Naive B cell (primary cell): ENCODE results near the gene BMPR1A. TPM values are rescaled to one million over a fixed set of nuclear protein-coding genes. Genes with fewer than 3 reads are reported as not detected.
A peak's percentile ranks its signal among the peaks of the same experiment; 100 is the strongest.

ENCODE experiments used
- ATAC-seq, 2 donors: fragments of 150-1000 bp; cut with Tn5 transposase; 2 replicates each; pipeline ENCODE4 v1.10.0; 2021; ENCODE audit warnings: low read depth in 2 of 2, mild to moderate bottlenecking in 2 of 2, moderate library complexity in 2 of 2
- DNase-seq: peaks from one replicate; pipeline ENCODE4 v3.0.0; 2022
- H3K27ac Mint-ChIP-seq, 6 donors: one replicate each; pipeline ENCODE4 v1.8.0; 2020 to 2022; ENCODE audit warnings: mild to moderate bottlenecking in 6 of 6, mixed read lengths in 6 of 6, moderate library complexity in 5 of 6, inconsistent platforms in 2 of 6
- H3K27me3 Mint-ChIP-seq, 3 donors: one replicate each; pipeline ENCODE4 v1.8.0; 2021 to 2022; ENCODE audit warnings: mixed read lengths in 3 of 3, mild to moderate bottlenecking in 1 of 3
- H3K36me3 Mint-ChIP-seq, 2 donors: one replicate each; pipeline ENCODE4 v1.8.0; 2020 to 2022; ENCODE audit warnings: mixed read lengths in 2 of 2, inconsistent platforms in 1 of 2, mild to moderate bottlenecking in 1 of 2
- H3K4me1 Mint-ChIP-seq, 3 donors: one replicate each; pipeline ENCODE4 v1.8.0; 2020 to 2022; ENCODE audit warnings: mixed read lengths in 3 of 3, inconsistent platforms in 1 of 3, mild to moderate bottlenecking in 1 of 3, moderate library complexity in 1 of 3
- H3K4me3 Mint-ChIP-seq, 8 donors: one replicate each; pipeline ENCODE4 v1.8.0; 2020 to 2022; ENCODE audit warnings: mild to moderate bottlenecking in 8 of 8, mixed read lengths in 8 of 8, moderate library complexity in 8 of 8, inconsistent platforms in 2 of 8
- H3K9me3 Mint-ChIP-seq, 7 donors: one replicate each; pipeline ENCODE4 v1.8.0; 2020 to 2022; ENCODE audit warnings: mixed read lengths in 7 of 7, mild to moderate bottlenecking in 5 of 7, inconsistent platforms in 2 of 7, moderate library complexity in 1 of 7
- polyA plus RNA-seq, 6 donors: library from polyadenylated mRNA; unstranded; fragments of 300-500 nt; fragmentation: Illumina TruSeq; gene quantifications; one replicate each; pipeline ENCODE4 v1.2.3, GENCODE V29; 2021; ENCODE audit warnings: low read depth in 6 of 6

The BMPR1A gene
- polyA plus RNA-seq, 6 donors from 2014 or later, result 0.73 to 3.4 (median 1.2) TPM; not detected in 1

GRCh38 chr10:86870679-86871078 is 114.3 kb downstream of the BMPR1A start:
- ATAC-seq (no peak), DNase-seq (no peak)
- Mint-ChIP-seq H3K27me3 (peaks cover 0 to 6% (median 6%) of the 10 kb centered on the region in 3 donors), H3K9me3 (no peaks in the 10 kb centered on the region), H3K27ac (no peak overlapping the region), H3K4me3 (no peak overlapping the region), H3K36me3 (no peaks in the 10 kb centered on the region), H3K4me1 (no peaks in the 10 kb centered on the region)

GRCh38 chr10:86871563-86872183 is 115.3 kb downstream of the BMPR1A start:
- H3K9me3 Mint-ChIP-seq, result no peaks in the 10 kb centered on the region
- no peak overlapping the region for H3K27ac Mint-ChIP-seq
- no peak overlapping the region for H3K4me3 Mint-ChIP-seq
- peaks cover 0 to 6% (median 6%) of the 10 kb centered on the region in 3 donors for H3K27me3 Mint-ChIP-seq
- no peak for DNase-seq
- H3K4me1 Mint-ChIP-seq, result no peaks in the 10 kb centered on the region
- ATAC-seq, result no peak
- H3K36me3 Mint-ChIP-seq, result no peaks in the 10 kb centered on the region

DNA sequence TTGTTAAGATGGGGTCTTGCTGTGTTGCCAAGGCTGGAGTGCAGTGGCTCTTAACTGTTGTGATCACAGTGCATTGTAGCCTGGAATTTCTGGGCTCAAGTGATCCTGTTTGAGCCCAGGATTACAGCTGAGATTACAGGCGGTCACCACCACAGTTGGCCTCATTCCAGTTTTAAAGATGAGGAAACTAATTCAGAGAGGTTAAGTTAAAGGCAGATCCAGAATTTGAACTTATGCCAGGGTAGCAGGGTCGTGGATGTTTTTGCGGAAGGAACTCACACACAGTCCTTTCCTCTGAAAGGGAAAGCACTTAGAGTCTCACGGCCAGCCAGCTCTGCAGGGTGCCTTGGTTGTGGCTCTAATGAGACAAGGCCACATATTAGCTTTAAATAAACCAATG is 116.3 kb downstream of the BMPR1A start:
- Mint-ChIP-seq H3K9me3 (no peaks in the 10 kb centered on the region), H3K36me3 (no peaks in the 10 kb centered on the region), H3K27me3 (peaks cover 0 to 6% (median 3%) of the 10 kb centered on the region in 3 donors), H3K4me1 (no peaks in the 10 kb centered on the region), H3K4me3 (no peak overlapping the region), H3K27ac (peak overlapping the region in 1 of 6 donors; percentile 81)
- no peak for ATAC-seq
- DNase-seq, result no peak

DNA sequence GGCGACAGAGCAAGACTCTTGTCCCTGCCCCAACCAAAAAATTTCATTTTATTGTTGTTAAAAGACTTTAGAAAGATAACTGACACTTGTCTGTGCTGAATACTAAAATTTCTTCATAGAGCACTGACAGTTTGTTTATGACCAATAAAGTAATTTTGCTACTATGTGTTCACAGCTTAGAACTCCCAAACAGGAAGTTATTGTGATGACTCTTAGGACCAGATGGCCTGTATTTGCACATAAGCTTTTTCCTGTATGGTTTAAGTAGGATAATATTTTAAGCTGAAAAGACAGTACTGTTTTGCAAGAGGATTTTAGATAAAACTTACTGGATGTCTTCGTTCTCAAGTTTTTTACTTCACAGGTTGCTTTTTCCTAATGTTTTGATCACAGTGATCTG is 120.3 kb downstream of the BMPR1A start:
- ATAC-seq (no peak), DNase-seq (no peak)
- no peaks in the 10 kb centered on the region for H3K36me3 Mint-ChIP-seq
- H3K27ac Mint-ChIP-seq, result no peak overlapping the region
- H3K9me3 Mint-ChIP-seq, result no peaks in the 10 kb centered on the region
- H3K27me3 Mint-ChIP-seq, result no peaks in the 10 kb centered on the region
- H3K4me1 Mint-ChIP-seq, result peaks cover 0 to 4% (median 3%) of the 10 kb centered on the region in 3 donors
- no peak overlapping the region for H3K4me3 Mint-ChIP-seq

- Mint-ChIP-seq H3K9me3 (no peaks in the 10 kb centered on the region), H3K4me3 (no peak overlapping the region), H3K4me1 (peaks cover 0 to 4% (median 3%) of the 10 kb centered on the region in 3 donors), H3K27ac (peak overlapping the region in 2 of 6 donors; percentile 1 to 11), H3K27me3 (no peaks in the 10 kb centered on the region), H3K36me3 (no peaks in the 10 kb centered on the region)
- no peak for DNase-seq
- no peak for ATAC-seq
Measured at GRCh38 chr10:86878983-86879713, 122.7 kb downstream of the BMPR1A start.

- no peak for DNase-seq
- H3K27me3 Mint-ChIP-seq, result no peaks in the 10 kb centered on the region
- H3K36me3 Mint-ChIP-seq, result no peaks in the 10 kb centered on the region
- no peaks in the 10 kb centered on the region for H3K9me3 Mint-ChIP-seq
- ATAC-seq, result no peak
- no peak overlapping the region for H3K4me3 Mint-ChIP-seq
- no peak overlapping the region for H3K27ac Mint-ChIP-seq
- H3K4me1 Mint-ChIP-seq, result peaks cover 0 to 4% (median 3%) of the 10 kb centered on the region in 3 donors
Measured at GRCh38 chr10:86880971-86881370, 124.6 kb downstream of the BMPR1A start.

- ATAC-seq, result peak; percentile 93 to 95
- DNase-seq, result peak; percentile 36
- no peaks in the 10 kb centered on the region for H3K36me3 Mint-ChIP-seq
- no peaks in the 10 kb centered on the region for H3K27me3 Mint-ChIP-seq
- H3K4me3 Mint-ChIP-seq, result no peak overlapping the region
- H3K27ac Mint-ChIP-seq, result no peak overlapping the region
- no peaks in the 10 kb centered on the region for H3K9me3 Mint-ChIP-seq
- H3K4me1 Mint-ChIP-seq, result peaks cover 0 to 10% (median 10%) of the 10 kb centered on the region in 3 donors
Measured at GRCh38 chr10:86888585-86889381, 132.4 kb downstream of the BMPR1A start.

DNA sequence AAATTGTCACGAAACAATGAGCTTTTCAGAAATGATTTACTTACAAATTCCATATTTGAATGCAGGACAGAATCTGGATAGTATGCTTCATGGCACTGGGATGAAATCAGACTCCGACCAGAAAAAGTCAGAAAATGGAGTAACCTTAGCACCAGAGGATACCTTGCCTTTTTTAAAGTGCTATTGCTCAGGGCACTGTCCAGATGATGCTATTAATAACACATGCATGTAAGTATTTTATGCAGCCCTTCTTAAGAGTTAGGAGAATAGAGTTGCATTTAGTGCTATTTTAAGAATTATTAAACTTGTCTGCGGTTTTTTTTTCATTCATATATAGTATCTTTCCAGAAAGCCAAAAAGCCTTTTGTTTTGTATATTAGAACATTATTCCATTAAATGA is 133.6 kb downstream of the BMPR1A start:
- H3K36me3 Mint-ChIP-seq, result no peaks in the 10 kb centered on the region
- peaks cover 0 to 10% (median 10%) of the 10 kb centered on the region in 3 donors for H3K4me1 Mint-ChIP-seq
- no peak overlapping the region for H3K4me3 Mint-ChIP-seq

DNA sequence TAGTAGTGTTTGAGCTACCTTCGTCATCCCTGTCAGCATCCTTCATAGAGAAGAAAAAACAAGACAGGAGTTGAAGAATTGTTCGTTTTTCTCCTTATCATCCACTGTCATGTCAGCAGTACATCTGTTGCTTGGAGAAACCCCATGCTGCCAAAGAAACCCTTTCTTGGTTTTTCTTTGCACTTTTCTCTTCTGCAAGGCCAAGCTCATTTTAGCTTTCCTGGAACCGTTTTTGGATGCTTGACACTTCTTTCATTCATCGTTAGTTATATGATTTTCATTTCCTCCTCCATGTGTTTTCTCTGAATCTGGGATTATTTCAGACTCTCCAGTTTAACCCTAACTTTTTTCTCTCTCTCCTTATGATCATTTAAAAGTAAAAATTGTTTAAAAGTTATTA is 142.1 kb downstream of the BMPR1A start:
- Mint-ChIP-seq H3K4me1 (no peaks in the 10 kb centered on the region), H3K36me3 (no peaks in the 10 kb centered on the region), H3K4me3 (no peak overlapping the region), H3K27me3 (peaks cover 5 to 22% (median 19%) of the 10 kb centered on the region in 3 donors), H3K9me3 (peaks cover 0 to 4% (median 0%) of the 10 kb centered on the region in 7 donors), H3K27ac (no peak overlapping the region)
- DNase-seq, result no peak
- ATAC-seq, result no peak

More for the DNA sequence above, 133.6 kb downstream of the BMPR1A start:
- Mint-ChIP-seq H3K27ac (no peak overlapping the region), H3K27me3 (no peaks in the 10 kb centered on the region), H3K9me3 (no peaks in the 10 kb centered on the region)
- ATAC-seq, result no peak
- no peak for DNase-seq

- Mint-ChIP-seq H3K9me3 (peaks cover 0 to 4% (median 0%) of the 10 kb centered on the region in 7 donors), H3K27ac (no peak overlapping the region)
Measured at GRCh38 chr10:86899132-86899531, 142.7 kb downstream of the BMPR1A start.

GRCh38 chr10:86899670-86900276 is 143.4 kb downstream of the BMPR1A start:
- DNase-seq, result peak; percentile 24
- no peak overlapping the region for H3K27ac Mint-ChIP-seq
- H3K27me3 Mint-ChIP-seq, result peaks cover 8 to 22% (median 19%) of the 10 kb centered on the region in 3 donors
- no peak overlapping the region for H3K4me3 Mint-ChIP-seq
- H3K36me3 Mint-ChIP-seq, result peaks cover 0 to under 1% of the 10 kb centered on the region in 2 donors
- no peaks in the 10 kb centered on the region for H3K4me1 Mint-ChIP-seq
- ATAC-seq, result no peak
- peaks cover 0 to 4% (median 0%) of the 10 kb centered on the region in 7 donors for H3K9me3 Mint-ChIP-seq

More at GRCh38 chr10:86899132-86899531, 142.7 kb downstream of the BMPR1A start:
- no peak for DNase-seq
- no peak for ATAC-seq
- peaks cover 5 to 22% (median 19%) of the 10 kb centered on the region in 3 donors for H3K27me3 Mint-ChIP-seq
- no peaks in the 10 kb centered on the region for H3K36me3 Mint-ChIP-seq
- H3K4me1 Mint-ChIP-seq, result no peaks in the 10 kb centered on the region
- no peak overlapping the region for H3K4me3 Mint-ChIP-seq

DNA sequence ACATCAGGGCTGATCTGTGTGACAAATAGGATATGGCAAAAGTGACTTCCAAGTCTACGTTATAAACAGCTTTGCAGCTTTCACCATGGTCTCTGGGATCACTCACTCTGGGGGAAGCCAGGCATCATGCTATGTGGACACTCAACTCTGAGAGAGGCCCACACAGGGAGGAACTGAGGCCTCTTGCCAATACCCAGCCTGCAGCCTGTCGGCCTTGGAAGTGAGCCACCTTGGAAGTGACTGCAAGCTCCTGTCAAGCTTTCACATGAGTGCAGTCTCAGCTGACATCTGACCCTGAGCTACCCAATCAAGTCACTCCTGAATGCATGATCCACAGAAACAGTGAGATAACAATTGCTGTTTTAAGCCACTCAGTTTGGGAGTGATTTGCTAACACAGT is 144.5 kb downstream of the BMPR1A start:
- Mint-ChIP-seq H3K27ac (no peak overlapping the region), H3K27me3 (peaks cover 14 to 22% (median 19%) of the 10 kb centered on the region in 3 donors), H3K4me3 (no peak overlapping the region), H3K4me1 (no peaks in the 10 kb centered on the region), H3K36me3 (peaks cover 0 to 10% of the 10 kb centered on the region in 2 donors), H3K9me3 (peaks cover 0 to 4% (median 0%) of the 10 kb centered on the region in 7 donors)
- no peak for DNase-seq
- ATAC-seq, result no peak

DNA sequence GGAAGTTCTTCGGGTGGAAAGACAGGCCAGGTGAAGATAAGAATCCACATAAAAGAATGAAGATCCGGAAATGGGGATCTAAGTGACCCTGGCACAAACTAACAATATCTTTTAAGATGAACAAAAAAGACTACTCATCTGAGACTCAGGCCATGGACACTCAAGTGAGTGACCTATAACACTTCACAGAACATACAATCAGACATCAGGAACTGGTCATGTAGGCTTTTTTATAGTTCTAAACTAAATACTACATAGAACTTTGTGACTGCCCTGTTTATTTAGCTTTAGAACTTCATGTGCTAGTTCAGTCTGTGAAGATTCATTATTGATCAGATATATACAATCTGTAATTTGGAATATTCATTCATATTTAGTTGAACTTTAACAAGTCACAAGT is 148.2 kb downstream of the BMPR1A start:
- DNase-seq (no peak), ATAC-seq (no peak)
- no peak overlapping the region for H3K4me3 Mint-ChIP-seq
- H3K27me3 Mint-ChIP-seq, result peaks cover 15 to 30% (median 19%) of the 10 kb centered on the region in 3 donors
- H3K27ac Mint-ChIP-seq, result no peak overlapping the region
- H3K4me1 Mint-ChIP-seq, result no peaks in the 10 kb centered on the region
- H3K36me3 Mint-ChIP-seq, result peaks cover 17 to 25% of the 10 kb centered on the region in 2 donors
- peaks cover 0 to 12% (median 8%) of the 10 kb centered on the region in 7 donors for H3K9me3 Mint-ChIP-seq
